CD4-positive, alpha-beta T cell treated with Interleukin-2 at 100 ng/mL for 4 hours (primary cell): ENCODE data around the gene JUND.
"Not testable (repeated sequence)": the region's sequence is repeated elsewhere in the genome, so short reads cannot be mapped to it uniquely, and the experiment has no call there.

Experiments
- DNase-seq: peaks from one replicate; pipeline ENCODE4 v3.0.0-alpha.2; 2020; ENCODE audit warnings: low spot score

JUND gene

DNA sequence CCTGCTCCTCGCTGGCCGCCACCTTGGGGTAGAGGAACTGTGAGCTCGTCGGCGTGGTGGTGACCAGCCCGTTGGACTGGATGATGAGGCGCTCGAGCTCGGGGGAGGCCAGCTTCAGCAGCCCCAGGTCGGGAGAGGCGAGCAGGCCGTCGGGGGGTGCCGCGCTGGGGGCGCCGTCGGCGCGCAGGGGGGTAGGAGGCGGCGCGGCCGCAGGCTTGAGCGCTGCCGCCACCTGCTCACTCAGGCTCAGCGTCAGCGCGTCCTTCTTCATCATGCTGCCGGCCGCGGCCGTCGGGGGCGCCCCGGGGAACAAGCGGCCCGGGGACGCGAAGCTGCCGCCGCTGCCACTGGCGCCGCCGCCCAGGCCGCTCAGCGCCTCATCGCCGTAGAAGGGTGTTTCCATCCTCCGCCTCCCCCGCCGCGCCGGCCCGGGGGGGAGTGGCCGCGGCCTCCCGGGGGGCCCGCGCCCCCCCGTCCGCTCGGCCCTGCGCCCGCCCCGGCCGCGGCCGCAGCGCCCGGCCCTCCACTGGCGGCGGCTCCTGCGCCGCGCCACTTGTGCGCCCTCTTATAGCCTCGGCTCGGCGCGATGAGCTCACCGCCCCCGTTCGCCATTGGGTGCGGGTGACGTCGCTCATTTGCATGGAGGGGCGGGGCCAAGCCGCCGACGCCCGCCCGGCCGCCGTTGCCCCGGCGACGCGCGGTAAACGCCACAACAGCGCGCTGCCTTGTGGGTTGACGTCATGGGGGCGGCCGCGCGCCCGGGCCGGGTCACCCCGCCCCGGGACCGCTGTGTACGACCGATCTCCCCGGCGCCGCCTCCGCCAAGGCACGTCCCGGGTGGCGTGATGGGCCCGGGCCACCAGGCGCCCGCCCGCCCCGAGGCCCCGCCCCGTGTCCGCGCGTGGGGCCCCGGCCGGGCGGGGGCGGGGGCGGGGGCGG lies at the start of gene JUND:
TSS of gene JUND (minus strand) at position 541 of the 939 bp plus-strand sequence. CDS start at position 403, 138 bp downstream.
- DNase-seq = peak; percentile 98

DNA sequence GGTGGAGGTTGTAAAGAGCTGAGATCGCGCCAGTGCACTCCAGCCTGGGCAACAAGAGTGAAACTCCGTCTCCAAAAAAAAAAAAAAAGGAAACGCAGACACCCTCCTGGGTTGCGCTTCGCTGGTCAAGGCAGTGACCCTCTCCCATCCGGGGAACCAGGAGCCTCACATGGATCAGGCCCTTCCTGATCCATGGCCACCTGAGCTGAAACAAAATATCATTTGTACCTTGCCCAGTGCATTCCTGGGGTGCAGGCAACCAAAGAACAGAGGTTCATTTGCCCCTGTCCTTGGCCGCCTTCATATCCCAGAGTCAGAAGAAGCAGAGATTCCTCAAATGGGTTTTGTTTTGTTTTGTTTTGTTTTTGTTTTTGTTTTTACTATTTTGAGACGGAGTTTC lies 49.4 kb upstream of the JUND start:
- DNase-seq = no peak

GRCh38 chr19:18329035-18329376 lies 47.6 kb upstream of the JUND start:
- DNase-seq = no peak

DNA sequence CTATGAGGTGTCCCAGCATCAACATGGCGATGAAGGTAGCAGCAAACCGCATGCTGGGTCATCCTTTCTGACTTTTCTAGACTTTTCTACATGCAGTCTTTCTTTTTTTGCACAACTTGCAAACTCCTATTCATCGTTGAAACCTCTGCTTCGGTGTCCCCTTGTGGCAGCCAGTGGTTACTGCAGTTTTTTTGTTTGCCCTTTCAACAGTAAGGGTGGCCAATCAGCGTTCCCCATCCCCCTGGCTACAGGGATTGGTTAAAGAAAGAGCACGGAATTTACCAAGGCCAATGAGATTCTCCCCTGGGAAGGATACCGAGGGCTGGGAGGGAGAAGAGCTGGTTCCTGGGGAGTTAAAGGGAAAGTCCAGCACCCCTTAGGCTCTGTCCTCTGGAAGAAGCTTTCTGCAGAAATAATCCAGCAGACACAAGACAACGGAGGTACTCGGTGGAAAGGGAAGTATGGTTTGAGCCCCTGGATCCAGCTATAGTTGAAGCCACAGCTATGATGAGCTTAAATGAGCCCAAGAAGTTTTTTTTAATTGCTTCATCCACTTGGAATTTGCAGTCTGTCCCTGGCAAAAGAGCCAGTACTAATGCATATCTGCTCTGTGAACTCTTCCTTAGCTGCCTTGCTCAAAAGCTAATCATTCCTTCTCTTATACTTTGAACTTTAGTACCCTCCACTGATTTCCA lies 47.1 kb upstream of the JUND start:
- peak; percentile 95 for DNase-seq

- DNase-seq = no peak
Measured at GRCh38 chr19:18326772-18327171, 45.4 kb upstream of the JUND start.

- not testable (repeated sequence) for DNase-seq
Measured at GRCh38 chr19:18324373-18324731, 42.9 kb upstream of the JUND start.

- peak; percentile 100 for DNase-seq
Measured at GRCh38 chr19:18322759-18323460, 41.5 kb upstream of the JUND start, which contains the start of gene LSM4. Gene LSM4, minus strand, starts transcription at chr19:18323076. Its CDS starts 56 bp downstream, at chr19:18323020.

DNA sequence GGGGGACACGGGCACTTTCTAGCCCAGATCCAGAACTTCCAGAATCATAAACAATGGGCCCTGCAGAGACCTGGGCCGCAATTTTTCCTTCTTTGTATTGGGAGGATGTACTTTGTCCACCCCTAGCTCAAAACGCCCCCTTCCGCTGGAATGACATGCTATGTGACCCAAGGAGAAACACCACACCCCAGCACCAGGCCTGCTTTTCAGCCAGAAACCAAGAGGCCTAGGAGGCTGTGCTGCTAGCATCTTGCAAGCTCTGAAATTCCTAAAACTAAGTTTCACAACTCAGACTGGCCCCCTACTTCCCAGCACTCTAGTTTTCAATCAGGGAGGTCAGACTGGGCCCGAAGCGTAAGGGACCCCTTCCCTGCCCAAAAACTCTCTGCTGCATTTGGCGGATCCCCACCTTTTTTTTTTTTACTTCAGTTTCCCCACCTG lies 40.9 kb upstream of the JUND start:
- DNase-seq = peak; percentile 32

DNA sequence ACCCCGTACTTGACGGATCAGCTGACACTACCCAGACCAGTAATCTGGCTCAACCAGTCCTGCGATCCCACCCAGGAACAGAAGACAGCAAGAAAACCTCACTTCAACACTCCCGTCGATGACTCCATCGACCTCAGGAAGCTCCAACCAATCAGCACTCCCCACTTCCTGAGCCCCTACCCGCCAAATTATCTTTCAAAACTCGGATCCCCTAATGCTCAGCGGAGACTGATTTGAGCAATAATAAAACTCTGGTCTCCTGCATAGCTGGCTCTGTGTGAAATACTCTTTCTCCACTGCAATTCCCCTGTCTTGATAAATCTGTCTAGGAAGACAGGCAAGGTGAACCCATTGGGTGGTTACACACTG lies 40.3 kb upstream of the JUND start:
- peak; percentile 42 for DNase-seq

- DNase-seq = no peak
Measured at GRCh38 chr19:18320865-18321733, 39.7 kb upstream of the JUND start.

- DNase-seq = no peak
Measured at GRCh38 chr19:18319591-18320135, 38.2 kb upstream of the JUND start.

DNA sequence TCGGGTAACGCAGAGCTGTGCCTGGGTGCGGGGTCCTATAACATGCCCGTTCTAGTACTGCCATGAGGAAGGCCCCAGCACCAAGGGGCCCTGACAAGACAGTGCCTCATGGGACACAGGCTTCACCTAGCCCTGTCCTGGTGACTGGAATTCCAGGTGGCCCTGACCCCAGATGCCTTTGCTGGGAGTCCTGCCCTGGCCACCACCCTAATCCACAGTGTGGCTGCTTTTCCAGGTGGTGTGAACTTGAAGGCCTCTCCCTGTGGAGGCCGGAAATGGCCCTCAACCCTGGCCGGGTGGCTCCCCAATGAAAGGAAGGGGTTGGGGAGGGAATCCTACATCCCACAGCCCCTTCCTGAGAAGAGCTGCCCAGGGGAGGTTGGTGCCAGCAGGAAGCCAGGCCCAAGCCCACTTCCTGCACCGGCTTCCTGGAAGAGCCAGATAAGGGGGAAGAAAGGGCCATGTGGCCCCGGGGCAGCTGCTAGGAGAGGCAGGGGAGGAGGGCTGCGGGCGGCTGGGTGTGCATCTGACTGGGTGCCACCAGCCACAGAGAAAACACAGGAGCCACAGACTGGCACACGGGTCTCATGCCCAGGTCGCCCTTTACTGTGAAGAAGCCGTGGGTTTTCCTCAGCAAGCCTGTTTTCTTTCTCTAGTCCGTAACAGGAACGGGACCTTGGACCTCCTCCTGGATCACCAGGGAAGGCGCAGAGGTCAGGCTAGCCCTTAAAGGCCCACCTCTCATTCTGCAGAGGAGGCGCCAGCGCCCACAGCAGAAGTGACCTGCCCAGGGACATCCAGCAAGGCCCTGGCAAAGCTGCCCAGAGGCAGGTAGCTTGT lies 36.8 kb upstream of the JUND start:
- peak; percentile 65 for DNase-seq

DNA sequence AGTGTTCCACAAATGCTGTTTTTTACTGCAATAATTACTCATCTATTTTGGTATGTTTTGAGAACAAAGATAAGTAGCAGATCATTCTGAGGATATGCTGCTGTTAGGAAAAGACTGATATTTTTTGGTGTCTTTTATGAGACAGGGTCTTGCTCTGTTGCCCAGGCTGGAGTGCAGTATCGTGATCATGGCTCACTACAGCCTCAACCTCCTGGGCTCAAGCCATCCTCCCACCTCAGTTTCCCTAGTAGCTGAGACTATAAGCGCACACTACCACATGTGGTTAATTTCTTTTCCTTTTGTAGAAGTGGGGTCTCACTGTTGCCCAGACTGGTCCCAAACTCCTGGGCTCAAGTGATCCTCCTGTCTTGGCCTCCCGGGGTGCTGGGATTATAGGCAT lies 32.0 kb upstream of the JUND start:
- no peak for DNase-seq

DNA sequence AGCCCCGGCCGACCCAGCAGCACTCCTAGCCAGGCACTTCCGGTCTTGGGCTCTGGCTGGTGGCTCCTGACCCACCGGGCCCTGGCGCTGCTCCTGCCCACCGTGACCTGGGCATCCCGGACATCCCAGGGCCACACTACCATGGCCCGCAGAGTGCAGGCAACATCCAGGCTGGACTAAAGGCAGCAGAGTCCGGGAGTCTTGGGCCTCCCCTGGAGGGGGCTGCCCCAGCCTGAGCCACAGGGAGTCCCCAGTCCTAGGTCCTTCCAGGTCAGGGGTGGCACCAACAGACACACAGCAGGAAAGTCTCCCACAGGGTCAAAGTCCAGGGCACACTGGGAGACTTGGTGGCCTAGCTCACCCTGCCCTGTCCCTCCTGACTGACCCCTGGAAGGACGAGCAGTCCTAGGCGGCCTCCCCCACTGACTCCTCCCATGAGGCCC lies 30.7 kb upstream of the JUND start:
- no peak for DNase-seq

DNA sequence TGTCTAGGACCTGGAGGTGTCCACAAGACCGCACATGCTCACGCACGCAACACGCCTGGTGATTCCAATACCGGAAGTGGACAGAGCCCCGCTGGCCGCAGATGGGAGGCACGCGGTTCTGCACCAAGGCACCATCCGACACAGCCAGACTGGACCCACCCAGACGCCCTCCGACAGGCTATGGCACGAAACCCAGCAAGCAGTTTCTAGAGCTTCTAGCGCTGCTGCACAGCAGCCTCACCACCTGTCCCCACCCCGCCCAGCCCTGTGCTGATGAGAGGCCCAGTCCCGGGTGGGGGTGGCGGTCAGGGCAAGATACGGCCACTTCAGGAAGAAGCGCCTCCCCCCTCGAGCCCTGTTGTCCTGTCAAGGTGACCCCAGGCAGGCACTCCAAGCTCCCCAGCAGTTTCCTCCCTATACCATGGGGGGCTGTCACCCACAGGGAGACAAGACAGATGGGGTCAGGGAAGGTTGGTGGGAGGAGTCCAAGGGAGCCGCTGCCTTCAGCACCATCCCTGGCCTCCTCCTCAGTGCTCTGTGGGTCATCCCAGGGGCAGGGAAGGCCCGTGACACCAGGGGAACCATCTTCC lies 30.2 kb upstream of the JUND start:
- DNase-seq = no peak

DNA sequence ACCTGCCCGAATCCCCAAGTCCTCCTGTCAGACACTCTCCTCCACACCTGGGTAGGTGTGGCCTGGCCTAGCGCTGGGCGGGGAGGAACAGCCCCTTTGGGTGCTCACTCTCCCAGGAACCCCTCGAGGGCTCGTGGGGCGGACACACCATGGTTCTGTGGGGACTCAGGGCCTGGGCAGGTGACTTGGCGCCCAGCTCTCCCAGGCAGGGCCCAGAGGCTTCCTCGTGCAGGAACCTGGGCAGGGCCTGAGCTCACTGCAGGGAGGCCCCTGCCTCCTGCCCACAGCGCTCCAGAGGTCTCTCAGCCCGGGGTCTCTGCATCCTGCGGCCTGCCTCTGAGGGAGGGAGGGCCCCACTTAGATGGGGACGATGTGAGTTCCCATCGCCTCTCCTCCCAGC lies 29.5 kb upstream of the JUND start:
- DNase-seq = no peak

DNA sequence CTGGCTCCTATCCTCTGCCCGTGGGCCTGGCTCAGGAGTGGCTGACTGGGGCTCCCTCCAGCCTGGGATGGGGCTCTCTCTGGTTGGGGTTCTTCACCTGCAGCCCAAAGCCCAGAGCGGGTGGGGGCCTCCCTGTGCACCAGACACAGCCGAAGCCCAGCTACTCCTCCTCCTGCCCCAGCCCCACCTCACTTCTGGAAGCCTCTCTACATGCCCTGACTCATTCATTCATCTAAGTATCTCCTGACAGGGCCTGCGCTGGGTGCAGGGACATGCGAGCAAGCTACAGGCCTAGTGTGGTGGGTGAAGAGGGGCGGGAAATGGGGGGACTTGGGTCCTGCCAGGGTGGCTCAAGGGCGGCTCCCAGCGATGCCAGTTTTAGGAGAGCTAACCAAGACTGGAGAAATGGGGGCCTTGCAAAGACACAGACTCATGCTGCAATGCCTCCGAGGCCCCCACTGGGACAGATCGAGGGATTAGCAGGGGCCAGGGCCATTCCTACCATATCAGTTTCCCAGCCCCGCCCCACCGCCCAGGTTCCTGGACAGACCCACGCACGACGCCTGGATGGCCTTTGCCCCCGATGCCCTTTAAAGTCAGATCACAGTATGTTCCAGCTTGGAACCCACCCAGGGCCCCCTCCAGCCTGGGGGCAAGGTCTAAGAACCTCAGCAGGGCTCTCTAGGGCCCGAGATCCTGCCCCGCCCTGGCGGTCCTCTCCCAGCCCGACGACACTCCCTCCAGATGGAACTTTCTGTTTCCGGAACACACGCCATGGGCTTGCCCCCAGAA lies 28.9 kb upstream of the JUND start:
- no peak for DNase-seq

DNA sequence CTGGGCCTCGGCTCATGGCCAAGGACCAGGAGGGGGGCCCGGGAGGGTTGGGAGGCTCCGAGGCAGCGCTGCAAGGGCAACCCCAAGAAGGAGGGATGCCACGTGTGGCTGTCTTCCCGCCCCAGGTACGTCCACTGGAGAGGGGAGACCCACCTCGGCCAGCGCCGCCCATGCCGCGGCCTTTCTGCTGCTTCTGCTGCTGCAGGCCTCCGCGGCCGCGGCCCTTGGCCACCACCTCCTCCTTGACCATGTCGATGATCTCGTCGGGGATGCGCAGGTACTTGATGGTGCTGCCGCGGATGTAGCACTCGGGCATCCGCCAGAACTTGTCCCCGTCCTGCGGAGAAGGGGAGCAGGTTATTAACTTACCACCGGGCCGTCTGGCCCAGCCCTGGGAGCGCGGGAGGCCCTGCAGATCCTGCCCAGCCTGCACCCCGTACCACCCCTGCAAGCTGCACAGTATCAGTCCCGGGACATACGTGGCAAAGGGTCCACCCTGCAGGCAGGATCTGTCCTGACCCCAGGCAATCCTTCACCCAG lies 28.2 kb upstream of the JUND start:
- DNase-seq = no peak

DNA sequence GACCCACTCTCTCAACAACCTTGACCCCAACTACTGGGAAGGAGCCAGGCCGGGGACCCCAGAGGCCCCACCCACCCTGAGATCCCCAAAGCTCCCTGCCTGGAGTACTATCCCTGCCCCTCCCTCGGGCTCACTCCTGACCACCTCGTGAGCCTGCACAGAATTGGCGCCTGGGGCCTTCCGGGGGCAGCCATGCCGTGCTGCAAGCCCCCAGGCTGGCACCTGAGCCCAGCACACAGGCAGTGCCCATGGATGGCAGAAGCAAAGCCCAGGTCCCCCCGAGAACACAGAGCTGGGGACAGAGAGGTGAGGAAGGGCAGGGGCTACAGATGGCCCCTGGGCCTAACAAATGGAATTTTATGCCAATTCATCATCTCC lies 27.5 kb upstream of the JUND start:
- DNase-seq = no peak
